ENCODE measurements around the gene TMEM44. TPM values are rescaled to one million over a fixed set of nuclear protein-coding genes. Genes with fewer than 3 reads are reported as not detected.

TMEM44 gene
- total and polyA plus RNA-seq, 9 of the 15 experiments (the other 6 are each of a cell fraction or from before 2014, with no cell fraction given), result 0.53 to 18.1 (median 11.3) TPM

DNA sequence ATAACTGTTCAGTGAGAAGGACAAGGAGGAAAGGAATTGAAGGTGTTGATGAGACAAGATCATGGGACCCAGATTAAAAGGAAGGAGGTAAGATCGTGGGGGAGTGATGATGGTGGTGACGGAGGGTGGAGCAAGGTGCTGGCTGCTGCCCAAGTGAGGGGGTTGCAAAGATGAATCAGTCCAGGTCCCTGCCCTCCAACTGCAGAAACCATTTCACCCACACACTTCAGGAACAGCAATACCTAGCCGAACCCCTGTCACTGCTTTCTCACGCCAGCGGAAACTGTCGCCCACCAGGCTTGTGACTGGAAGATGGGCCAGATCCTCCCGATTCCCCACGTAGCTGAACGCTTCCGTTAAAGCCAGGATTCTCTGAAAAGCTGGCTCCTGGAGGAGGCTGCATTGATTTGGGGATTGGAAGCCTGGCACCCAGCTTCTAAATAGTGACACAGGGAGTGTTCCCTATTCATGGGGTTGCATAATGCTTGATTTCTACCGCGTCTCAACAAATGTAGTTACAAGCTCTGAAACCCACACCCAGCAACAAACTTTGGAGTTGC, 41.9 kb upstream of the TMEM44 start:
- H3K9me3 ChIP-seq (replicated peaks; ENCODE audit: control insufficient read depth, insufficient read depth, low read depth, low read length), result no peaks in the 10 kb centered on the region
- H3K4me1 ChIP-seq (replicated peaks in 1 of 2; ENCODE audit: control insufficient read depth in 2 of 2, insufficient read depth in 2 of 2, low read length in 2 of 2), result peaks cover 8 to 10% of the 10 kb centered on the region in 2 experiments; a peak in 3 of 5 replicates
- H3K4me3 ChIP-seq, result no peak overlapping the region
- peaks cover 19% of the 10 kb centered on the region for H3K79me2 ChIP-seq (ENCODE audit: control insufficient read depth, insufficient read depth, low read length)
- no TSS peak for BruUV-seq (replicated peaks)
- FAIRE-seq, result no peak
- H3K36me3 ChIP-seq (ENCODE audit: control insufficient read depth, insufficient read depth, low read length), result peaks cover 5% of the 10 kb centered on the region; the same call in 1 of the 3 replicates
- DNase-seq (ENCODE audit: extremely low read depth in 1 of 4, low spot score in 3 of 4), result peak in 3 of 4 experiments; percentile 26 to 53 (median 29)
- ATAC-seq, result no peak
- WGBS (ENCODE audit: insufficient coverage, low coverage, missing lambda C conversion rate), result 14% methylated on average over 12 of the region's 12 CpGs
- peak overlapping the region; percentile 16 for H3K4me2 ChIP-seq (ENCODE audit: insufficient read depth, low read length)
- no peaks in the 10 kb centered on the region for H3K27me3 ChIP-seq (ENCODE audit: control insufficient read depth in 2 of 2, insufficient read depth in 2 of 2, low read length in 2 of 2)
- in situ Hi-C loops (cut with MboI), result no loop called here
- no peaks in the 10 kb centered on the region for H4K20me1 ChIP-seq (replicated peaks; ENCODE audit: control insufficient read depth, insufficient read depth, low read length)
- H3K9ac ChIP-seq (ENCODE audit: insufficient read depth in 1 of 2, low read depth in 2 of 2, low read length in 2 of 2), result peak overlapping the region in 1 of 2 experiments; percentile 57; a peak in 1 of 4 replicates
- no peak overlapping the region for H3K27ac ChIP-seq (ENCODE audit: extremely low read depth, low read depth, low read length)
- intact Hi-C loops (cut with micrococcal nuclease), result no loop called here
- ChIA-PET POLR2A (interaction anchor here (0.6 to 3.3 kb wide), 2 partner anchors 8 to 16 kb away, joined by 3 to 15 read pairs; no protein-coding TSS in a partner anchor), CTCF (ENCODE audit: low intra/inter-chr PET ratio) (no interaction called here)
- H2AFZ ChIP-seq (ENCODE audit: low read depth, low read length), result peak overlapping the region; percentile 61
- no peaks in the 10 kb centered on the region for H3K9me1 ChIP-seq (ENCODE audit: control insufficient read depth, insufficient read depth, low read length)
- TF ChIP-seq ATF3 (IDR thresholded peaks at IDR 0.05), result peak; percentile 32; the same call in 1 of the 2 replicates
- no peak for TF ChIP-seq ATF3 (CRISPR knock-in tag; conservative IDR thresholded peaks at IDR 0.05)
- 0 out of 2 replicates have a peak, but pooled peaks have one; percentile 22 for TF ChIP-seq SMARCE1 (IDR thresholded peaks at IDR 0.05)
- no peak for TF ChIP-seq ETV1 (tag; conservative IDR thresholded peaks at IDR 0.05; ENCODE audit: low read depth)
- no peak for TF ChIP-seq PURB (CRISPR knock-in tag; IDR thresholded peaks at IDR 0.05; ENCODE audit: low read depth)
- TF ChIP-seq COPS2 (conservative IDR thresholded peaks at IDR 0.05), result no peak
- no peak for TF ChIP-seq MAZ (CRISPR knock-in tag; conservative IDR thresholded peaks at IDR 0.05 in 1 of 2, IDR thresholded peaks at IDR 0.05 in 1 of 2)
- no peak for TF ChIP-seq ATF1 (CRISPR knock-in tag; IDR thresholded peaks at IDR 0.05)
- TF ChIP-seq ATF1 (tag; IDR thresholded peaks at IDR 0.05), result peak; percentile 12; the same call in 1 of the 2 replicates
- no peak for TF ChIP-seq BRD4 (IDR thresholded peaks at IDR 0.05)
- TF ChIP-seq KDM4B (IDR thresholded peaks at IDR 0.05; ENCODE audit: borderline replicate concordance in 2 of 2, low read depth in 1 of 2), result no peak
- 0 out of 2 replicates have a peak, but pooled peaks have one; percentile 14 for TF ChIP-seq CBFA2T3 (IDR thresholded peaks at IDR 0.05)
- no peak for TF ChIP-seq ZNF274 (IDR thresholded peaks at IDR 0.05; ENCODE audit: borderline replicate concordance, low read depth, low read length)
- 0 out of 4 replicates have a peak, but pooled peaks of 1 of the 2 experiments have one; percentile 31 for TF ChIP-seq RCOR1 (IDR thresholded peaks at IDR 0.05; ENCODE audit: borderline replicate concordance in 1 of 2, low read depth in 2 of 2, low read length in 2 of 2)
- TF ChIP-seq MYC (IDR thresholded peaks at IDR 0.05; ENCODE audit: low read depth, low read length), result no peak
- no peak for TF ChIP-seq MYC (CRISPR knock-in tag; IDR thresholded peaks at IDR 0.05; ENCODE audit: borderline replicate concordance, low read depth)
- peak; percentile 32; the same call in 1 of the 2 replicates for TF ChIP-seq SMARCA4 (IDR thresholded peaks at IDR 0.05)
- TF ChIP-seq NFIC (IDR thresholded peaks at IDR 0.05), result peak; percentile 87
- no peak for TF ChIP-seq ILF3 (IDR thresholded peaks at IDR 0.05; ENCODE audit: borderline replicate concordance)
- no peak for TF ChIP-seq NR4A1 (CRISPR knock-in tag; IDR thresholded peaks at IDR 0.05)
- TF ChIP-seq NR4A1 (tag; IDR thresholded peaks at IDR 0.05), result no peak
- TF ChIP-seq DPF2 (IDR thresholded peaks at IDR 0.05), result 0 out of 2 replicates have a peak, but pooled peaks have one; percentile 50
- no peak for TF ChIP-seq PTRF (tag; IDR thresholded peaks at IDR 0.05)
- TF ChIP-seq ZEB2 (IDR thresholded peaks at IDR 0.05), result peak; percentile 63; the same call in 1 of the 2 replicates
- TF ChIP-seq RAD51 (IDR thresholded peaks at IDR 0.05; ENCODE audit: borderline replicate concordance, low read depth), result no peak
- TF ChIP-seq KDM1A (IDR thresholded peaks at IDR 0.05), result 0 out of 4 replicates have a peak, but pooled peaks of 1 of the 2 experiments have one; percentile 6
